ENCODE results near the gene NRGN.

DNA sequence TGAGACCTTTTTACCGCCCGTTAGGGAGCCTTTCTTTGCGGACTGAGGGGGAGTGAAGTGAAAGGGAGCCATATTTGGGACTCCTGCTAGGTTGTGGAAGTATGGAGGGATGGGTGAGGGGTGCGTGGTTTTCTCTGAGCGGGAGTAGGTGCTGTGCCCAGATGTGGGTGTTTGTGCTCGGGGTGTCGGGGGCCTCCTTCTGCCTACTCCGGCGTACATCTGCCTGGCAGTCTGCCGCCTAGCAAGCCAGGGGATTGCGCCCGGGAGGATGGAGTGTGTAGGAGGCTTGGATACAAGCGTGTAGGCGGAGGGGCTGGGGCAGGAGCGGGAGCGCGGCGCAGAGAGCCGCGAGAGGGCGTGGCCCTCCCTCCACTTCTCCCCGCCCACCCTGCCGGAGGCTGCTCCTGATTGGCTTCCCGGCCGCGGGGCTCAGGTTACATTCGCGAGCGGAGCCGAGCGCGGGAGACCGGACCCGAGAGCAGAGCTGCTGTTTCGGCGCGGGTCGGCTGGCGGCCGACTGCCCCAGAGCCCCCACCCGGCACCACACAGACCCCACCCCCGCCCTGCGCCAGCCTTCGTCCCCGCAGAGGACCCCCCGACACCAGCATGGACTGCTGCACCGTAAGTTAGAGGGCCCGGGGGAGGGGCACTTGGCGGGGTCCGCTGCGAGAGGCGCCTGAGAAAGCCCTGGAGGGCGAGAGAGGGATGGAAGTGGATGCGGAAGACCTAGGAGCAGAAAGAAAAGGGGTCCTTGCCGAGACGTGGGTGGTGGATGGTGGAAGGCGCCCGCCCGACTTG, at the start of gene NRGN:
- TF ChIP-seq, protein P1, sequence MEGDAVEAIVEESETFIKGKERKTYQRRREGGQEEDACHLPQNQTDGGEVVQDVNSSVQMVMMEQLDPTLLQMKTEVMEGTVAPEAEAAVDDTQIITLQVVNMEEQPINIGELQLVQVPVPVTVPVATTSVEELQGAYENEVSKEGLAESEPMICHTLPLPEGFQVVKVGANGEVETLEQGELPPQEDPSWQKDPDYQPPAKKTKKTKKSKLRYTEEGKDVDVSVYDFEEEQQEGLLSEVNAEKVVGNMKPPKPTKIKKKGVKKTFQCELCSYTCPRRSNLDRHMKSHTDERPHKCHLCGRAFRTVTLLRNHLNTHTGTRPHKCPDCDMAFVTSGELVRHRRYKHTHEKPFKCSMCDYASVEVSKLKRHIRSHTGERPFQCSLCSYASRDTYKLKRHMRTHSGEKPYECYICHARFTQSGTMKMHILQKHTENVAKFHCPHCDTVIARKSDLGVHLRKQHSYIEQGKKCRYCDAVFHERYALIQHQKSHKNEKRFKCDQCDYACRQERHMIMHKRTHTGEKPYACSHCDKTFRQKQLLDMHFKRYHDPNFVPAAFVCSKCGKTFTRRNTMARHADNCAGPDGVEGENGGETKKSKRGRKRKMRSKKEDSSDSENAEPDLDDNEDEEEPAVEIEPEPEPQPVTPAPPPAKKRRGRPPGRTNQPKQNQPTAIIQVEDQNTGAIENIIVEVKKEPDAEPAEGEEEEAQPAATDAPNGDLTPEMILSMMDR (conservative IDR thresholded peaks at IDR 0.05; ENCODE audit: low read depth, low read length), result no peak
- no peak for TF ChIP-seq EZH2phosphoT487 (IDR thresholded peaks at IDR 0.05; ENCODE audit: borderline replicate concordance, low read length)
- no peak for TF ChIP-seq EZH2 (IDR thresholded peaks at IDR 0.05; ENCODE audit: low read length, unreplicated experiment)

Data from PC-3 (cell line).